NK-92 treated with Interleukin-12 subunit alpha and Interleukin-12 subunit beta, amount 100 ng/mL, for 24 hours (cell line): ENCODE measurements around the gene ZDHHC14.
"Not testable (repeated sequence)": the region's sequence is repeated elsewhere in the genome, so short reads cannot be mapped to it uniquely, and the experiment has no call there.

Experiments
- DNase-seq: peaks from one replicate; lab custom pipeline; 2025; lab: John Stamatoyannopoulos, UW

Gene ZDHHC14

DNA sequence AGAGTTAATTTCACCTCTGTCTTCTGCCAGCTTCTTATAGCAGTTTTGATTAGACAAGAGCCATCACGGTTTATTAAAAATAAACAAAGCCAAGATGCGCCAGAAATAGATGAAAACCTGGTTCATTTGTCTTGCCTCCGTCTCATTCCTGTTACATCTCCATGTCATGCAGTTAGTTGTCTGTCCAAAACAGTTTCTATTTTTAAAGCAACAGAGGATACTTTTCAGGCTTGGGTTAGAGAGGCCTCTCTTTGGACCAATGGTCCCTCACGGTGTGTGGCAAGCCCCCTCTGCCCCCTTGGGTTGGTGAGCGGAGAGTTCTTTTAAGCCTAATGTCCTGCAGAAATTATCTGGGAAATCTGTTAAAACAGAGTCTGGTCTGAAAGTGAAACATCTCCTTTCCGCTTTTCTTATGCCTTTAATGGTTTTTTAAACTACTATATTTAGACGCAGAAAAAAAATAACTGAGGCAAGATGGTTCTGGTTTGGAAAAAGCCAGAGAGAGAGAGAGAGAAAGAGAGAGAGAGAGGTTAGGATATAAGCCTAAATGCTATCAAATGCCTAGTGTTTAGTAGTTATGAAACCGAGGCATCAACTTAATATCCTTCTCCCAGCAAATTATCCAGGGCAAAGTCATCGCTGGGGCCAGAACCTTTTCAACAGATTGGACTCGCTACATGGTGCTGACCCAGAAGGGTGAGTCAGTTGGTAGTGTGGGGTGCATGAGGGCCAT, 64.5 kb downstream of the ZDHHC14 start:
- no peak for DNase-seq

GRCh38 chr6:157447735-157448134, 66.7 kb downstream of the ZDHHC14 start:
- DNase-seq, result no peak

- DNase-seq, result no peak
Observed at GRCh38 chr6:157449610-157450009, 68.6 kb downstream of the ZDHHC14 start.

- no peak for DNase-seq
Observed at GRCh38 chr6:157450931-157451742, 70.1 kb downstream of the ZDHHC14 start.

DNA sequence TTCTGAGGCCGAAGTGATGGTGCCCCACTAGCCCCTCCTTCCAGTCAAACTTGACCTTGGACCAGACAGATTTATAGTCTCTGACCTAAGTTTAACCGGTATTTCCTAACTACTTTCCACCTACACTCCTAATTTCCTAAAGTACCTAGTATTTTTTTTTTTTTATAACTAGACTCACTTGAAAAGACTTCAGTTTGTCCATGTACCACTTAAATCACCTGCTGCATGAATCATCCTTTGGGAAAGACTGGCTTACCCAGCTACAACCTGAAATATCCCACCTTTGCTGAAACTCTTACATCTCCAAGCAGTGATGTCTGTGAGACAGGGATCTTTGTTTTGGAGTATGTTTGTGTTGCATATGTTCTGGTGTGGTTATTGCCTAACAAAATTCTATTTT, 71.1 kb downstream of the ZDHHC14 start:
- DNase-seq, result no peak

DNA sequence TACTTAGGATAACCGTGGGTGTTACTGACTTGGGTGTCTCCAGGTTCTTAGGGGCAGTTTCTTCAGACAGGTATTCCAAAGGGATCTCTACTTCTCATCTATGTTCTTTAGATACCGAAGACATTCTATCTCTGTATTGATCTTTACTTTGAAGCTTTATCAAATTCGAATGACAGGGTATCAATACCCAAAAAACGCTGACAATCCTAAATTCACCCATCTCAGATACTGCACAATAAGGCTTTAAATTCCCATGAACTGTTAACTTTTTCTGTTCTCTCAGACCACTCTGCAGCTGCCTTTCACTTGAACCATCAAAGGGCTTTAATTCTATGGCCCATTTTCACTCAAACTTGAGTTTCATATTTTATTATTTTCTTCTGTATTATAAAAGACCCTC, 72.1 kb downstream of the ZDHHC14 start:
- DNase-seq, result no peak

DNA sequence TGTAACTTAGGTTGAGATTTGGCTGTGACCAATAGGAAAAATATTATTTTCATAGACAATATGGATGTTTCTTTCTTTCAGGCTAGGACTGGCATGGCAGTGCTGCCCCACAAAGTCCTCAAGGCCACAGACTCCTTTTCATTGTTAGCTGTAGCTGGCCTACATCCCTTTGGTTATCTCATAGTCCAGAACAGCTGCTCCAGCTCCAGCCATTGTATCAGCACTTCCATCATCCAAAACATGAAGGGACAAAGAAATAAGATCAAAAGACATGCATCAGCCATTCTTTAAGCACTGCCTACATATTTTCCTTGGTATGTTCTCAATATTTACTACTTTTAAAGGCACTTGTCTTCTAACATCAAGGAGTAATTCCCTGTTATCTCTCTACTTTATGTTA, 73.0 kb downstream of the ZDHHC14 start:
- DNase-seq, result no peak

- no peak for DNase-seq
Observed at GRCh38 chr6:157454762-157455714, 74.0 kb downstream of the ZDHHC14 start.

GRCh38 chr6:157455731-157456523, 74.9 kb downstream of the ZDHHC14 start:
- no peak for DNase-seq

DNA sequence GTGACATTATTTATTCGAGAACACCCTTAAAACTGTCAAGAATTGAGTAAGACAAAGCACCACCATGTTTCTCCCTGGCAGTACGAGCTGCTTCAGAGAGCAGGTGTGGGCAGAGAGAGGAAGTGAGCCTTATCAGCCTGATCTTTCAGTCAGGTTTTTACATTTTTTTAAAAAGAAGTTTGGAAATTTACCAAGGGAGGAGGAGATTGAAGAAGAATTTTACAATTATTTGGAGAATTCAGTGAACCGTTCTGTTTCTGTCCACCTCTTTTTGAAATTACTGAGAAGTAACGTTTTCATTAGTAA, 75.5 kb downstream of the ZDHHC14 start:
- DNase-seq, result no peak

DNA sequence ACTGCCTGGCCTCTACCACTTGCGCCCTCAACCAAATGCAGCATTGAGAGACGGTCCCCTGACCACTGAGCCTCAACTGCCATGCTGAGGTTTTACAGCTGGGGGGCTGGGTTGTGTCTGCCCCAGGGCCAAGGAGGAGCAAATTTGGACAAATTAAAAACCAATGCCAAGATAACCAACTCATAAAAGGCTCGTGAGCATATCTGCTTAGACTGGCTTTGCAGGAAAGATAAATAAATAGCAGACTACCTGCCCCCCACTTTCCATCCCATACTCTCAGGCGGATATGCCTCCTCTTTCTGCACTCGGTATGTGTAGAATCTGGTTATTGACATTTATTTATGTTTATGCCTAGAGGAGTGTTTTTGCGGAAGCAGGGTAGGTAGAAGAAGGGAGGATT, 76.8 kb downstream of the ZDHHC14 start:
- no peak for DNase-seq

- DNase-seq, result no peak
Observed at GRCh38 chr6:157459327-157459726, 78.3 kb downstream of the ZDHHC14 start.

GRCh38 chr6:157460182-157460999, 79.4 kb downstream of the ZDHHC14 start:
- no peak for DNase-seq

DNA sequence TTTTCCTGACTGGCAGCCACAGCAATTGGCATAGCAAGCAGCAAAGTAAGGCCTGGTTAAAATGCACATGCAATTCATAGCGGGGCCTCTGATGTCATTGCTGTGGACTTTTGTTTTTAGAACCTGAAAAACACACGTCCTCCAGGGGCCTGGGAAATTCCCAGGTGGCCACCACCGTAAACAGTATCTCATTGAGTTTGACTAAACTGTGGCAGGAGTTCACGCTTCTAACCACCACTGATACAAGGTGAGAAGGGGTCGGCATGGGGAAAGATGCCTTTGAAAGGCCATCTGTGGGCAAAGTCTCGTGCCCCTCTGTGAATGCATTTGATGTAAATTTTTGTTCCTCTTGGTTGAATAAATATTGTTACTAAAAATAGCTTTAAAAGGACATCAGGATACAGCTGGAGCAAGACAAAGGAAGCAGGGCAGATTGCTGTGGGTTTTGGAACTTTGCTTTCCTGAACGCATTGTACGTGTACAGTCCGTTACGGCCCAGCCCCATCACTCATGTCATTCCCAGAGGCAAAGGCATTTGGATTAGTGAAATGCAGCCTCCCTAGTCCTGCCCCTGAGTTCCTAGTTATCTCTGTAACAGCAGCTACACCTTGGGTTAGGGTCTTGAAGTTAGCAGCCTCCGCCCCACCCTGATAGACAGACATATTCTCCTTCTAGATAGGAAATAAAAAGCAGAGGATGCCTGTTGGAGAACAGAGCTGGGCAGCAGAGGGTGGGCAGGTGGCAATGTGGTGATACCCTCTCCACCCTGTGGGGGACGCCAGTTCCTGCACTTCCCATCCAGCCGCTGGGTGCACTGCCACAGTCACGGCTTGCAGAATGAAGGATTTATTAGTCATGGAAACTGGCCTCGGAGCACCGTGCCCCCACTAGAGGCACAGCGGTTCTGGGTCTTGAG, 80.3 kb downstream of the ZDHHC14 start:
- peak; percentile 67 for DNase-seq

- DNase-seq, result no peak
Observed at GRCh38 chr6:157462956-157463742, 82.2 kb downstream of the ZDHHC14 start.

- DNase-seq, result not testable (repeated sequence)
Observed at GRCh38 chr6:157463743-157464135, 82.7 kb downstream of the ZDHHC14 start.

GRCh38 chr6:157464653-157465535, 83.9 kb downstream of the ZDHHC14 start:
- DNase-seq, result peak; percentile 40

DNA sequence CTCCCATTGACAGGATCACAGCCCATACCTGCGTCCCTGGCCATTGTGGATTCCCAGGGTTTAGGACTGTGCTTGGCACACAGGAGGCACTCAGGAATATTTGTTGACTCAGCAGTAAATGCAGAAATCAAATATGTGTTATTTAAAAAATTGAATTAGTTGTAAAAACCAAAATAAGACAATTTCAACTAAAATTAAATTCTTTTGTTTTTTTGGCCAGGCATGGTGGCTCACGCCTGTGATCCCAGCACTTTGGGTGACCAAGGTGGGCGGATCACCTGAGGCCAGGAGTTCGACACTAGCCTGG, 85.3 kb downstream of the ZDHHC14 start:
- no peak for DNase-seq
